GM19351 (cell line): ENCODE data around the gene TAS2R40.
A peak's percentile ranks its signal among the peaks of the same experiment; 100 is the strongest.

Source experiments
- ATAC-seq: cut with Tn5 transposase; IDR thresholded peaks from one replicate; pipeline ENCODE4 v1.9.1; 2021; ENCODE audit warnings: mild to moderate bottlenecking, moderate library complexity; ENCODE audit not compliant: unreplicated experiment

The TAS2R40 gene

DNA sequence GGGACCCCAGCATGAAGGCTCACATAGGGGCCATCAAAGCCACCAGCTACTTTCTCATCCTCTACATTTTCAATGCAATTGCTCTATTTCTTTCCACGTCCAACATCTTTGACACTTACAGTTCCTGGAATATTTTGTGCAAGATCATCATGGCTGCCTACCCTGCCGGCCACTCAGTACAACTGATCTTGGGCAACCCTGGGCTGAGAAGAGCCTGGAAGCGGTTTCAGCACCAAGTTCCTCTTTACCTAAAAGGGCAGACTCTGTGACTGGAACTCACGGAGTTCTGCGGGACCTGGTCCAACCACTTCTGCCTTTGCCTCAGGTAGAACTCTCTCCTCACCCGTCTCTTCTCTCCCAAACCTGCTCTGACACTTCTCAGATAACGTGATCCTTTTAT lies 945 bp downstream of the TAS2R40 start:
- no peak for ATAC-seq

- ATAC-seq, result no peak
These were observed 1.9 kb downstream of the TAS2R40 start for GRCh38 chr7:143223784-143224183.

- ATAC-seq, result no peak
These were observed 3.2 kb downstream of the TAS2R40 start for GRCh38 chr7:143225047-143225446.

DNA sequence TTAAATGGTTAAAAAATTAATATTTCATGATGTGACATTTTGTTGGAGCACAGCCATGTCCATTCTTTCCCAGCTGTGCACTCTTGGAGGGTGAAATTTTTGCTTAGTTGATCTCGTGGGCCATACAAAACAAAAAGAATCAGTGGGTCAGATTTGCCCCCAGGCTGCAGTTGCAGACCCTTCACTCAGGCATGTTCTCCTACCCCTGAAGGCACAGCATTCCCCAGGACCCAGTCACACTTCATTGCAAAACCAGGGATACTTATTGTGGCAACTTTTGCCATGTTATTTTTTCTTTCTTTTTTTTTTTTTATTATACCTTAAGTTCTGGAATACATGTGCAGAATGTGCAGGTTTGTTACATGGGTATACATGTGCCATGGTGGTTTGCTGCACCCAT lies 6.0 kb downstream of the TAS2R40 start:
- ATAC-seq, result no peak

DNA sequence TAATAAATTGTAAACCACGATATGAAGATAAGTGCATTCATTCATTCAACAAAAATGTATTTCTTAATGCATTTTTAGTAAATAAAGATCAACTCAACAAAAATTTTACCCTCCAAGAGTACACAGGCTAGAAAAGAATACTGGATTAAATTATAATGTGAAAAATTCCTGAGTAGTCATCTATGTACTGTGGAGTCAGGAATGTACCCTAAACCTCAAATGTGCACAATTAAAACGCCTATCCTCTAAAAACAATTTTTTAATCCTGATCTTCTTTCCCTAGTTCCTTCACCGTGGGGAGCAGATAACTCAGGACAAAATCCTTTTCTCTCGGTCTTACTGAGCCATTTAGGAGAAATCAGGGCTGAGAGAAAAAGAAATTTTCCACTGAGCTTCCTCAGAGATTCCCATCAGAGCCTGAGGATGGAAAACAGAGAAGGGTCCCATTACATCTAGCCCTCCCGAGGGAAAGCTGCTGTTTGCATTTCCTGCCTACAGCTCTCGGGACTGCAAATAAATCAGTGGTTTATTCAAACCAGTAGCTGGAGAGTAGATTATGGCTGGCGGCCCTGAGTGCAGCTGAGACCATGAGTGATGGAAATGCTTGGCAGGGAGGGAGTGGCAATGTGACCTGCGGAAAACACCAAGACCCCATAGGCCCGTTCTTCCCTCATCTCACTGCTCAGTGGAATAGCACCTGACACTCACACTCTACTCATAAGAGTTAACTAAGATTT lies 7.4 kb downstream of the TAS2R40 start:
- no peak for ATAC-seq

DNA sequence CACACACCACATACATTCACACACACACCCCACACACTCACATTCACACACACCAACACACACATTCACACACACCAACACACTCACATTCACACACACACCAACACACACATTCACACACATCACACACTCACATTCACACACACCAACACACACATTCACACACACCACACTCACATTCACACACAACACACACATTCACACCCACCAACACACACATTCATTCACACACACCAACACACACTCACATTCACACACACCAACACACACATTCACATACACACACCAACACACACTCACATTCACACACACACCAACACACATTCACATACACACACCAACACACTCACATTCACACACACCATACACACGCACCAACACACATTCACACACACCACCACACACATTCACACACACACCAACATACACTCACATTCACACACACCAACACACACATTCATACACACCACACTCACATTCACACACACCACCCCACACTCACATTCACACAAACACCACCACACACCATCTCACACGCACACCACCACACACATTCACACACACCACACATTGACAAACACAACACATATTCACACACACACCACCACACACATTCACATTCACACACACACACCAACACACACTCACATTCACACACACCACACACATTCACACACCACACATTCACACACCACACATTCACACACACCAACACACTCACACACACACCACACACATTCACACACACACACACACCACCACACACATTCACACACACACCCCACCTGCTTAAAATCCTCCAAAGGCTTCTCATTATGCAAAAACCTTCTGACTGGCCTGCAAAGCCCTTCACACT lies 9.0 kb downstream of the TAS2R40 start:
- ATAC-seq, result no peak

GRCh38 chr7:143233816-143234532 lies 12.1 kb downstream of the TAS2R40 start:
- no peak for ATAC-seq

DNA sequence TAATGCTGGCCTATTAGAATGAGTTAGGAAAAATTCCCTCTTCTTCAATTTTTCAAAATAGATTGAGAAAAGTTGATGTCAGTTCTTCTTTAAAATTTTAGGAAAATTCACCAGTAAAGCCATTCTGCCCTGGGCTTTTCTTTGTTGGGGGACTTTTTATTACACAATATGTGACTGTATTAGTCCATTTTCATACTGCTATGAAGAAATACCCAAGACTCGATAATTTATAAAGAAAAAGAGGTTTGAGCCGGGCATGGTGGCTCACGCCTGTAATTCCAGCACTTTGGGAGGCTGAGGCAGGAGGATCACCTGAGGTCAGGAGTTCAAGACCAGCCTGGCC lies 12.7 kb downstream of the TAS2R40 start:
- no peak for ATAC-seq

- no peak for ATAC-seq
These were observed 13.7 kb downstream of the TAS2R40 start for GRCh38 chr7:143235561-143235960.

DNA sequence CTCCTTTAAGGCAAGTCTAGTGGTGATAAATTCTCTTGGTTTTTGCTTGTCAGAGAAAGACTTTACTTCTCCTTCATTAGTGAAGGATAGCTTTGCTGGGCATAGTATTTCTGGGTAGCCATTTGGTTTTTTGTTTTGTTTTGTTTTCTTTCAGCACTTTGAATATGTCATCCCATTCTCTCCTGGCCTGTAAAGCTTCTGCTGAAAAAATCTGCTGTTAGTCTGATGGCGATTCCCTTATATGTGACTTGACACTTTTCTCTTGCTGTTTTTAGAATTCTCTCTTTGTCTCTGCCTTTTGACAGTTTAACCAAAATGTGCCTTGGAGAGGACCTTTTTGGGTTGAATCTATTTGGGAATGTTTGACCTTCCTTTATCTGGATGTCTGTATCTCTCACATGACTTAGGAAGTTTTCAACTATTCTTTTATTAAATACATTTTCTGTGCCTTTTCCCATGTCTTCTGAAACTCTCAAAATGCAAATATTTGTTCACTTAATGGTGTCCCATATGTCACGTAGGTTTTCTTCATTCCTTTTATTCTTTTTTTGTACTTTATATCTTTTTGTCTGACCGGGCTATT lies 14.7 kb downstream of the TAS2R40 start:
- no peak for ATAC-seq

GRCh38 chr7:143237366-143237765 lies 15.5 kb downstream of the TAS2R40 start:
- no peak for ATAC-seq

DNA sequence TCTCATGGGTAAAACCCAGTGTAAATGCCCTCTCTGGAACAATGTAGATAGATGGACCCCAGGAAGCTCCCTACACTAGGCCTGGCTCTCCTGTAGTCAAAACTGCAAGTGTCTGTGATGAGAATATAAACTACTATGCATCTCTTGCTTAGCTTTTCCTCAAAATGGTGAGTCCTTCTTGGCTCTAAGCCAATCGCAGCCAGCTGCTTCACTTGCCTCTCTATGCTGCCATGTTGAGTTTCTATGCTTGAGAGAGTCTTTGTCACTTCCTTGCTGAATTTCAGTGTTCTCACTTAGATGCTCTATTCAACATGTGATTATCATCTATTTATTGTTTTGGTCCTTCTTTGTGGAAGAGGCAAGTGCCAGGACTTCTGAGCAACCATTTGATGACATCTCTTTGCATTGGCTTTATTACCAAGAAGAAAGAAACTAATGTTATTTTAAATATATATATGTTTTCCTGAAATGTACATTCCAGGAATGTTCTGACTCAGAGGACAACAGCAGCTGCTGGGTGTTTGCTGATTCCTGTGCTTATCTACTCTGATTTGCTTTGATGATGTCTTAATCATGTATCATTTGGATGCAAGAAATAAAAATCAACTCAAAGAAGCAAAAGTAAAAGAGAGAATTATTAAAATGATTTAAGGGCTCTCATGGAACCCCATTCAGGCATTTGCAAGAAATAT lies 16.6 kb downstream of the TAS2R40 start:
- ATAC-seq, result no peak

- ATAC-seq, result no peak
These were observed 18.0 kb downstream of the TAS2R40 start for GRCh38 chr7:143239813-143240212.

DNA sequence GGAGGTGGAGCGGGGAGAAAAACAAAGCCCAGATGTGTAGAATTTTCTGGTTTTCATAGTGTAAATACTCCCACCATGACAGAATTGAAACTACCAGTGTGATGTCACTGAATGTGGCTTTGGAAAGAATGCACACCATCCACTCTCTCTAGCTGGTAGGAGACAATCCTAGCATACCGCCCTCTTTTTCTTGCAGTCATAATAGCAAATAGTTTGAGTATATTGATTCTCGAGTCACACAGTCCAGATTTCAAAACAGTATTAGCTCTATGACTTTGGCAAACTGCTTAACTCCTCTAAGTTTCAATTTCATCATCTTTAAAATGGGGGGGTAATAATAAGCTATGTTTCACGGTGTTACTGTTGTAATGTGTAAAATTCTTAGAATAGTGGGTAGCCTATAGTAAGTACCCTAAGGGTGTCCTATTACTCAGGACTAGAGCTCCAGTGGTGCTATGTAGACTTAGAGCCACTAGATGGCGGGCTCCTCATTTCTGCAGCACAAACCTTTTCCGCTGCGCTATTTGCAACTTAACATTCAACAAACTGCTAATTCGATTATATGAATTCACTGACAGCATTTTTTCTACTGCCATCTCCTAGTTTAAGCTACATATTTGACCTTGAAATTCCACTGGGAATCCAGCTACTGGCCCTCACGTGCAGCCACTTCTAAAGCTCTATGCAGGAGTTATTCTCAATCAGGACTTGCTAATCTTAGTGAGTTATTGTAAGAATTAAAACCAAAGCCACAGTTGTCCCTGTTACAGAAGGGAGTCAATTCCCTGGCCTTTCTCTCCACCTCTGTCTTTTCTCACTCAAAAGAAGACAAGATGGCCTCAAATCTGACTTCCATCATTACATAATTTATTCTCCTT lies 18.7 kb downstream of the TAS2R40 start:
- peak; percentile 98 for ATAC-seq

- ATAC-seq, result no peak
These were observed 20.5 kb downstream of the TAS2R40 start for GRCh38 chr7:143242306-143242705.

DNA sequence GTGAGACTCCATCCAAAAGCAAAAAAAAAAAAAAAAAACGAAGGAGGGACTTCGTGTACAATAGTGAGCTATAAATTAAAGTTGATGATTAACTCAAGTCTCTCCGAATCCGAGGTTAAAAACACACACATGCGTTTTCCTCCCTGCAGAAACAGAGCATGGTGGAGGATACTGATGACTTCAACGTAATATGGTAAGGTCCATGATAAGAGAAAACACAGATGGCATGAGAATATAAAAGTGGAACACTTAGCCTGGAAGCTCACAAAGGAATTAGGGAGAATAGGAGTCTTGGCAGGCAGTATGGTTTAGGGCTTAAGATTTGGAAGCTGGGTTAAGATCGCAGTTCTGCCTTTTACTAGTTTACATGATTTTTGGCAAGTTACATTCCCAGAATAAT lies 21.3 kb downstream of the TAS2R40 start:
- no peak for ATAC-seq

DNA sequence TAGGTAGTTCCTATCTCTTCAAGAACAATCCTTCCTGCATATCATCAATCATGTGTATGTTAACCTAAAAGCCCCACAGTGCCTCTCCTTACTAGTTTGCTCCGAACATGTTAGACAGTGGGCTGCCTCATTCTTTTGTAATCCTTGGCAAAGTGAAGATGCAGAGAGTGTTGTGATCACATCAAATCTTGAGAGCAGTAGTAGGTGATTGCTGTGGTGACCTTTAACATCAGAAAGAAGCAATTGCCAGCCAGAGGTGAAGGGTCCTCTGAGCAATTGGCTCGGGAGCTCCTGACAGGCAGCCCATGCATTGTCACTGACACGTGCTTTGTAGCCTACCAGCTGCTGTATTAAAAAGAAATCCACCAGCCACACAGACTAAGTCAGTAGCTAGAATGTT lies 21.8 kb downstream of the TAS2R40 start:
- ATAC-seq, result no peak

- ATAC-seq, result no peak
These were observed 22.5 kb downstream of the TAS2R40 start for GRCh38 chr7:143244321-143244720.

GRCh38 chr7:143245123-143245522 lies 23.3 kb downstream of the TAS2R40 start:
- no peak for ATAC-seq

DNA sequence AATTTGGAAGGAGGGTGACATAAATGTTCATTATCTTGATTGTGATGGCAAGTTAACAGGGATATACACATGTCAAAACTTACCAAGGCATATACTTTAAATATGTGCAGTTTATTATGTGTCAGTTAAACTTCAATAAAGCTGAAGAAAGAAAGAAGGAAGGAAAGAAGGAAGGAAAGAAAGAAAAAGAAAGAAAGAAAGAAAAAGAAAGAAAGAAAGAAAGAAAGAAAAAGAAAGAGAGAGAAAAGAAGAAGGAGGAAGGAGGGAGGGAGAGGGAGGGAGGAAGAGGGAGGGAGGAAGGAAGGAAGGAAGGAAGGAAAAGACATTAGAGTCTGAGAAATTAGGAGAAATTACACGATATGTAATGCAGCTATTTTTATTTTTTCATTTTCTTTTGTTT lies 25.5 kb downstream of the TAS2R40 start:
- no peak for ATAC-seq
